NCI-H226 (cell line): ENCODE measurements around the gene MAP2K5.

Experiments used
- DNase-seq: peaks from one replicate; pipeline ENCODE4 v3.0.0-alpha.2; 2015

MAP2K5 gene

DNA sequence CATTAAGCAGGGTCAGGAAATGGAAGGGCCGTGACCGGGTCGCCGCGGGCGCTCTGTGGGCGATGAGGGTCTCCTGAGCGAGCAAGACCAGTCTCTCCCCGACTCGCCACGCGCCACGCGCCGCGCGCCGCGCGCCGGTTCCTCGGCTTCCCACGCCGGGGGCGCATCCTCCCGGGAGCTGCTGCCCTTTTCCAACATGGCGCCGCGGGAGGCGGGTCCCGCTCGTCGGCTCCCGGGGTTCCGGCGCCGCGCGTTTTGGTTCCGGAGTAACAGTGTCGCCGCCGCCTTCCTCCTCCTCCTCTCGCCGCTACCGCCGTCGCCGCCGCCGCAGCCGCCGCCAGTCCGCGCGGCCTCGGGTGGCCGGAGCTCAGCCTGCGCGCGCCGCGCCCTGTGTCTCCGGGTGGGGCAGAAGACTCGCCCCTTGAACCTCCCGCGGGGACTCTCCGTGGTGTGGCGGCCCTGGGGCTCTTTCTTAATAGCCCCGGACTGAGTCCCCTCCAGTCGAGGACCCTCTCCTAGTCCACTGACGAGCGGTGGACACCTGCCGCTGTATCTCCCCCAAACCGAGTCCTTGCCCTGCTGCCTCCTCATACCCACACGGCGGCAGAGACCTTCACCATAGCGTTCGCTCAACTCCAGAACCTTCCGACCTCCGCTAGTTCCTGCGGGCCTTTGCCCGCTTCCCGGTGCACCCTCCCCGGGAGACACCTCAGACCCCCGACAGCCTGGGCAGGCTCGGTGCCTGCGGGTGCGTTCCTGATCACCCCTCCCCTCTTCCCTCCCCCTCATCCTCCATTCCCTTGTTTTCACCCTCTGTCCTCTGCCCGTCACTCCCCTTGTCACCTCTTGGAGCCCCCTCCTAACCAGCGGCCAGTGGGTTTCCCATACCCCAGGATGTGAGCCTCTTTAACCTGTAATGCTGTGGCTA is at the start of gene MAP2K5:
Gene MAP2K5, plus strand, starts transcription at position 284 of the 928 bp plus-strand sequence. Its CDS starts 633 bp downstream, at position 917.
- DNase-seq = peak; percentile 71

DNA sequence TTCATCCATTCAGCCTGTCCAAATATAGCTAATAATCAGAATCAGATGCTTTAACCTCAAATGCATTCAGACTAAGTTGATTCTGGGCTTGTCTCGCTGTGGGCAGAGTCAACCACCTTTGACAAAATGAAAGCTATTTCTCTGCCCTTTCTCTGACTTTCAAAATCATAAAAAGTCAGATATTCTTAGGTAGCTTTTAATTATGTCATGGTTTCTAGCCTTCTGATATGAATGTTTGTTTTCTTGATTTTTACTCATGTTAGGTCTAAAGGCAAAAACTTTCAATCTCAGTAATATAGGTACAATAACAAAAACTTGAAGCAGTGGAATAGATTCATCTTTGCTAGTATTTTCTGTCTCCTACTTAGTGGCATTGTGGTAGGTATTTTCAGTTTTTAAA is 46.9 kb upstream of the MAP2K5 start:
- DNase-seq = no peak

DNA sequence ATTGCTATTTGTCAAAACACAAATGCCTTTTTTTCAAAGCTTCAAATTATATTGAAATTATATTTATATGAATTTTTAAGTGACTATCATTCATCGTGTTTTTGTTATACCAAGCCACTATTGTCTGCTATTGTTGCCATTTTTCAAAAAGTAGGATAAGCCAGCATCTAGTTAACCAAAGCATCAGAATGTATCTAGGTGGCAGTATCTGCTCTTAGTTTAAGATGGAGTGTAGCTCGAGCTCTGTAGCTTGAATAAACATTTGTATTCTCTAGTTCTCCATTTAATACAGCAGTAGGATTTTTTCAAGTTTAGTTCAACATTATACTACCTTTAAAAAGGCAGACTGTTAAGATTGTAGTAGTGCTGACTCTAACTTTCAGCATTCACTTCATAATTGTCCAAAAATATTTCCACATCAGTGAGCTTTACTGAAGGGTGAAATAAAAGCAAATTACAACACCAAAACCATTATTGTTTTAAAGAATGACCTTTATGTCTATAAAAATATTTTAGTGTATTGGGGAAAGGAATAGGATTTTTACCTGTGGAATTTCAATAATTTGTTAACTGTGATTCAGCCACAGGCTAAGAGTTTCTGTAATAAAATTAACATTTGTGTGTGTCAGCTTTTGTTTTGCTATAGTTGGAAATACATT is 41.2 kb upstream of the MAP2K5 start:
- no peak for DNase-seq

DNA sequence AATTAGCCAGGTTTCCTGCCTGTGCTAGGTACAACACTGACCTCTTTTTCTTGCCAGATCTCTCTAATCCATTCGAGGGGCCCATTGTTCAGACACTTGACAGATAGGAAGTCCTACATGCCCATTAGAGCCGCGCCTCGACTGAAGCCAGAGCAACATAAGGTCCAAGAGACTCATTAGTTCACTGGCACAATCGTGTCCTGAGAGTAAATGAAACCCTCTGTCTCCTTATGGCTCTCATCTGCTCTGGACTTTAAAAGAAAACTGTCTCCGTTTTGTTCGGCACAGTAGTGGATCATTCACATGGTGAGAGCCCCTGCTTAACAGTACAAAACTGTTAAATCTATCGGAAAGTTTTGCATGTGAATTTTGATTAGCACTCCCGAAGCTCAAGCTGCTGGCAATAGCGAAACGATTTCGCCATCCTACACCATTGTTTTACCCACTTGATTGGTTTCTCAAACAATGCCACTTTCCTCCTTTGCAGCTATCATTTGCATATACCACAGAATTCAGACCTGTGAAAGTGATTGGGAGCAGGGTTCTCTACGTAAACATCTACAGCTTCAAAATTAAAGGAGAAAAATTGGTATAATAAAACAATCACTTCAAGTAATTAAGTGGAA is 40.6 kb upstream of the MAP2K5 start:
- no peak for DNase-seq

DNA sequence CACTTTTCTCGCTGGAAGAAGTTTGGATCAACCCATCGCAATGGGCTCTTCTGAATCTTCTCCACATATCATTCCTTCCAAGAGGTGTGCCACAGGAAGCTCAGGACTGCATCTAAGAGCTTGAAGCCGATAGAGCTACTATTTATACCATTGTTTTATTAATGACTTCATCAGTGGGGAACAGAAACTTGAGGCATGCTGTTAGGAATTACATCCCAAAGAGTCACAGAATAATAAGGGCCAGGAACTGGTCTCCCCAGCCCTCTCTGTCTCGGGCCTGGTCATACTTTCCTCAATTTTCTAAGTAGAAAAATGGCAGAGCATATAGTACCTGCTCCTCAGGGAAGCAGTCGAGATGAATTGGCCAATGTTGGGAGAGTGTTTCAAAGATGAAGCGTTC is 38.4 kb upstream of the MAP2K5 start:
- no peak for DNase-seq

DNA sequence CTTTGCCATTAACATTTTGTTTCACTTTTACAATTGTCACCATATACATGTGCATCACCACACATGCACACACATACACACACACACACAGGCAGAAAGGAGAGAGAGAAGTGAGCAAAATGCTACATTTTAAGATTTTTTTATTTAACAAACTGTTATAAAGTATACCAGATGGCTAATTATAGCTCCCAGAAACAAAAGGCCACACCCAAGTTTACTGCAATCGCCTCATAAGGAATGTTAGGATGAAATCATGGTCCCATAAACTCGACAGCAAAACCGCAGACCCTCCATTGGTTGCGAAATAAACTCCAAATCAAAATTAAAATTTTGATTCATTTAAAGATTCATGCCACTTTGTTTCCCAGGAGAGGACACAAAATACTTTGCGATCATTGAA is 37.7 kb upstream of the MAP2K5 start:
- DNase-seq = no peak

DNA sequence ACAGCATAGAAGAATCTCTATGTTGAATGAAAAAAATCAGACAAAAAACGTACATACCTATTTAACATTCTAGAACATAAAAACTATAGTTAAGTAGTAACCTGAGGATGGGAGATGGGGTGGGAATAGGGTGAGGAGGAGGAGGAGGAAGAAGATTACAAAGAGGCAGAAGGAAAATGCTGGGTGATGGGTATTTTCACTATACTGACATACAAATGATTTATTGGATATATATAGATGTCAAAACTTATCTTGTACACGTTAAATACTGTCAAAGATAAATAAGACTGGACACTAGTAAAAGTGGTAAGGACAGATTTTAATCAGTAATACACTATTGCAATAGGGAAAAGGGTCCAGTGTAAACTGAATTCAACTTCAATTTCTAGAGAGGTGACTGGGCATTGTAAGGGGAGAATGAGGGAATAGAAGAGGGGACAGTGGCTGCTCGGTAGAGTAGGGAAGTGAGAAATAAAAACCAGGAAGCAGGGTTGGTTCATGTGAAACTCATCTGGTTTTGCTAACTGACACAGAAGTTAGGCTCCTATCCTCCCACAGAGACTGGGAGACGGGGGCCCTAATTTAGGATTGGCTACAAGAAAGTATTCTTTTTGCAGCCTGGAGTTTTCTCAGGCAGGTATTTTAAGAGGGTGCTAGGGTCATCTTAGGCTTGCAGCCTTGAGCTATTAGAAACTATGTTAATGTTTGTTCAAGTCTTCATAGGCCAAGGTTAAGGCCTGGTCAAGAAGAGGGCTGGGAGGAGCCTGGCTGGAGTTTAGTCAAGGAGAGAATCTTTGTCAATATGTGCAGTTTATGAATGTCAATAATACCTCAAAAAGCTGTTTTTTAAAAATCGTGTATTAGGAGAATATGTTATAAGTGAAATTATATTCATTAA is 36.6 kb upstream of the MAP2K5 start:
- no peak for DNase-seq

DNA sequence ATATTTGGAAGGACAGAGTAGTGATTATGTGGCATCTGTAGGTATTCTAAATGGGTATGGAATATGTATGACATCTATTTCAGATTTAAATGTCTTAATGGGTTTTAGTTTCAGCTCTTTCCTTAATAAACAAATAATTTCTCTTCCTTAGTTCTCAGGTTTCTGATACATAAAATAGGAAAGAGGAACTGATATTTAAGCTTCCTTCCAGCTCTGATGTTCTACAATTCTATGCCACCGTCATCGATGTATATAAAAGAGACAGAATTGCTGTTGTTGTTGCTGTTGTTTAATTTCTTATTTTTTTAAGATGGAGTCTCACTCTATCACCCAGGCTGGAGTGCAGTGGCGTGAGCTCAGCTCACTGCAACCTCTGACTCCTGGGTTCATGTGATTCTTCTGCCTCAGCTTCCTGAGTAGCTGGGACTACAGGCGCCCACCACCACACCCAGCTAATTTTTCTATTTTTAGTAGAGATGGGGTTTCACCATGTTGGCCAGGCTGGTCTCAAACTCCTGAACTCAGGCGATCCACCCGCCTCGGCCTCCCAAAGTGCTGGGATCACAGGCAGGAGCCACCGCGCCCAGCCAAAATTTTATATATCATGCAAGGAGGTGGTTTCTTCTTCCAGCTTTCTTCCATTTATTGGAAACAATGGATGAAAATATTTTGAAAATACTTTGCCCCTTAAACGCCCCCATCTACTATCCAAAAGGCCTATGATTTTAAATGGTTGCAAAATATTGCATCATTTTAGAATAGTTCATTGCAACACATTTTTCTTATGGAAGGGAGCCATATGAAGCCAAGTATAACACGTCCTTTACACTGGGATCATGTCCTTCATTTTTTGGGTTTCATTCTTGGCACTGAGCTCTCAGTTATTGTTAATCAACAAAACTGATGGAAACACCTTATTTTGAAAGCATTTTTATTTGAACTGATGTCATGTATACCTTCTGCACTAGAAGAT is 35.4 kb upstream of the MAP2K5 start:
- no peak for DNase-seq

DNA sequence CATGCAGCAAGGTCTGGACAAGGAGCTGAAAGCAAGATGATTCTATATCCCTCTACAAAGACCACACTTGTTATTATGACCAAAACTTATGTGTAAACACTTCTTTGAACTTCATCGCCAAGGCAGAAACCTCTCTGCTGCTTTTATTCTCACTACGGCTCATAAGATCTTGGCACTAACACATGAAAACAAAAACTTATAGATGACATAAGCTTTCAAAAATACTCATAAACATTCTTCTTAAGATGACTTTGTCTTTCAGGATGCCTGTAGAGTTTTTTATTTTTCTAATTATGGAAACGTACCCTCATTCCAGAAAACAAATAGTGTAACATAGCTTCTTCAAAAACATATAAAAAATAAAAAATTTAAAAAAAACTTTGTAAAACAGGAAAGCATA is 34.1 kb upstream of the MAP2K5 start:
- DNase-seq = no peak

DNA sequence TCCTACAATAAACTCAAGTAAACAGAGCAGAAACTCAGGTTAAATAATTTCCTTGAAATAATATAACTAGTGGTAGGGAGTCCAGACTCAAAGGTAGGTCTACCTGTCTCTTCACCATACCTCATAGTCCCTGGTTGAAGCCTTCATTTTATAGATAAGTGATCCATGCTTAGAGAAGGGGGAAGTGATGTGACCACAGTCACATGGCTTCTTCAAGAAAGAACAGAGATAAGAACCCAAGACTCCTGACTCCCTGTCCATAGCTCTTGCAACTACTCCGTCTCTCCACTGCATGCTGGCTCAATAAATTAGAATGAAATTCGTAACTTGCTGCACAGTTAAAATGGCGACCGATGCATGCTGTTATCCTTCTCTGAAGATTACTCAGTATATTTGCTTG is 32.6 kb upstream of the MAP2K5 start:
- no peak for DNase-seq

DNA sequence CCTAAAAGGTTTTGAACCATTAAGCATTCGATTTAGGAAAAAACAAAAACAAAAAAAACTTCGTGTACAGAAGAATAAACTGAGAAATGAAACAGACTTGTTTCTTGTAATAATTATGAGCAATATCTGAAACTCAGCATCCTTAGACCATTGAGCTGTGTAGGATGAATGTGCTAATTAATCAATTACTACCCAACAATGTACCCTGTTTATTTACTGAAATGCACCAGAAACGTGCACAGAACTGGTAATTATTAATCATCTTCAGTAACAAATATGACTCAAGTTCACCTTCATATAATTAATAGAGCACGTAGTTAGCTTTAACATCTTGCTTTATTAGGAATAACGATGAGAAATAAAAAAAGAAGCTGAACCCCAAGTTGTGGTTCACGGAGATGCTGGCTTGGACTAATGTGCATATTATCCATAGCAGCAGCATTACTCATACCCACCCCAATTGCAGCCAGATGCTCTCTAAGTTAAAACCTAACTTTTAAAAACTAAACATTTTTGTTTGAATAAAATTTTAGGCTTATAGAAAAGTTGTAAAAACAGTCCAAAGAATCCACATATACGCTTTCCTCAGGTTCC is 31.8 kb upstream of the MAP2K5 start:
- DNase-seq = peak; percentile 55

DNA sequence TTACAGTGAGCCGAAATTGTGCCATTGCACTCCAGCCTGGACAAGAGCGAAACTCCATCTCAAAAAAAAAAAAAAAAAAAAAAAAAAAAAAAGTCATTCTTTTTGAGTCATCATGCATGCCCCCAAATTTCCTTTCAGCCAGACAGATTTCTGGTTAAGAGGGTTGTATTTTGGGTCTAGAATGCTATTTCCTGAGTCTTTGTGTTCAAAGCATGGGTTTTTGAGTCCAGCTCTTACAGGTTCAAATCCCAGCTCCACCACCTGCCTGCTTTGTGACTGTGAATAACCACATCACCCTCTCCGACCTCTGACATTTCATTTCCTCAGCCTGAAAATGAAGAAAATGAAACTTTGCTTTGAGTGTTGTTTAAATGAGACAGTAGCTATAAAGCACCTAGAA is 30.9 kb upstream of the MAP2K5 start:
- DNase-seq = no peak

DNA sequence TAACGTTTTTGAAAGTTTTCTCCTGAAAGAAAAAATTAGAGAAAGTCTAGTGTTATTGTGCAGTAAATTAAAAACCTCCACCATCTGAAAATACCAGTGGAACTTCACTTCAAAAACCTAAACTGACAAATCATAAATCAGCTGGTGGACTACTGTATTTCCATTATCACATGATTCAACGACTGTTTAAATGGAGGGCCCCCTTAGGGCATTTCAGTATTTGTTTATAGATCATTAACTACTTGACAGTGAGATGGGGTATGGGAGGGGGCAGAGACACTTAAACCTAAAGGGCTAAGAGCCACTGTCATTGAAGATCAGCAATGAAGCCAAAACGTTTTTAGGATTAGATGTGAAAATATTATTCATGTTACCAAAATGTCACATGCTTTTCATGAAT is 30.4 kb upstream of the MAP2K5 start:
- DNase-seq = no peak

DNA sequence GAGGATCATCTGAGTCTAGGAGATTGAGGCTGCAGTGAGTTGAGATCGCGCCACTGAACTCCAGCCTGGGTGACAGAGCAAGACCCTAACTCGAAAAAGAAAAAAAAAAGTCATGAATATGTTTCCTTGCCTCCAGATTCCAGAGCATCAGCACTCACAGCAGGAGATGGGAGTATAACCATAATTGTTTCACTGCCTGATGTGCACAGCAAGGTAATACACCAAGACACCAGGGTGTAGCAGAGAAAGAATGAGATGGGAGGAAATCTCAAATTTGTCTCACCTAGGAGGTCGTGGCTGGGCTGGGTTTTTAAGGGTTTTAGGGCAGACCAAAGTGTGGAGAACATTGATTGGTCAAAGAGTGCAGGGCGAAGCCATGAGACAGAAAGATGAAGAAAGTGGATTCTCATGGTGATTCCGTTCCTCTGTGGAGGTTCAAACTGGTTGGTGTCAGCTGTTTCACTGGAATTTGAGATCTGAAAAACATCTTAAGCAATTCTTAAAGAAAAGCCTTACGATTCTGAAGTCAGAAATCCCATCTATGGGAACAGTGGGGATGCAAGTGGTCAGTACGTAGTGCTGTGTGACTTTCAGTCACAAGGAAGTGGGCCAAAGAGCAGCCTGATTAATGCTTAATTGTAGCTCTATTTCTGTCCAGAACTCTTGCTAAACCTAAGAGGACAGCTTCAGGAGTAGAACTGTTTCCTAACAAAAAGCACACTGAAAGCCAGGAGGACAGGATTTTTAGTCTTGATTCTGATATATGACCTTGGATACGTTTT is 29.4 kb upstream of the MAP2K5 start:
- DNase-seq = no peak

DNA sequence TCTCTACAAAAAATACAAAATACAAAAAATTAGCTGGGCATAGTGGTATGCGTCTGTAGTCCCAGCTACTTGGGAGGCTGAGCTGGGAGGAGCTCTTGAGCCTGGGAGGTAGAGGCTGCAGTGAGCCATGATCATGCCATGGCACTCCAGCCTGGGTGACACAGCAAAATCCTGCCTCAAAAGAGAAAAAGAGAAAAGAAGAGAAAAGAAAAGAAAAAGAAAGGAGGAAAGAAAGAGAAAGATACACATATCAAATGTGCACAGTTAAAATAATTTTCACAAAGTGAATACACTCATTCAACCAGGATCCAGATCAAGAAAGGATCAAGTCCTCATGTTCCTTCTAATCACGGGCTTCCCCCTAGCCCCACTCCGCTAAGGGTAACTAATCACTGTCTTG is 27.4 kb upstream of the MAP2K5 start:
- DNase-seq = no peak

DNA sequence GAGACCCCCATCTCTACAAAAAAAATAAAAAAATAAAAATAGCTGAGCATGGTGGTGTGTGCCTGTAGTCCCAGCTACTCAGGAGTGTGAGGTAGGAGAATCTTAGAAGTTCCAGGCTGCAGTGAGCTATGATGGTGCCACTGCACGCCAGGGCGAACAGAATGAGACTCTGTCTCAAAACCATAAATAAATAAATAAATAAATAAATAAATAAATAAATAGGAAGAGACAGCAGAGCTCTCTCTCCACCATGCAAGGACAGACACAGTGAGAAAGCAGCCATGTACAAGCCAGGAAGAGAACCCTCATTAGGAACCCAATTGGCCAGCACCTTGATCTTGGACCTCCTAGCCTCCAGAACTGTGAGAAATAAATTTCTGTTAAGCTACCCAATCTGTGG is 26.9 kb upstream of the MAP2K5 start:
- DNase-seq = no peak

DNA sequence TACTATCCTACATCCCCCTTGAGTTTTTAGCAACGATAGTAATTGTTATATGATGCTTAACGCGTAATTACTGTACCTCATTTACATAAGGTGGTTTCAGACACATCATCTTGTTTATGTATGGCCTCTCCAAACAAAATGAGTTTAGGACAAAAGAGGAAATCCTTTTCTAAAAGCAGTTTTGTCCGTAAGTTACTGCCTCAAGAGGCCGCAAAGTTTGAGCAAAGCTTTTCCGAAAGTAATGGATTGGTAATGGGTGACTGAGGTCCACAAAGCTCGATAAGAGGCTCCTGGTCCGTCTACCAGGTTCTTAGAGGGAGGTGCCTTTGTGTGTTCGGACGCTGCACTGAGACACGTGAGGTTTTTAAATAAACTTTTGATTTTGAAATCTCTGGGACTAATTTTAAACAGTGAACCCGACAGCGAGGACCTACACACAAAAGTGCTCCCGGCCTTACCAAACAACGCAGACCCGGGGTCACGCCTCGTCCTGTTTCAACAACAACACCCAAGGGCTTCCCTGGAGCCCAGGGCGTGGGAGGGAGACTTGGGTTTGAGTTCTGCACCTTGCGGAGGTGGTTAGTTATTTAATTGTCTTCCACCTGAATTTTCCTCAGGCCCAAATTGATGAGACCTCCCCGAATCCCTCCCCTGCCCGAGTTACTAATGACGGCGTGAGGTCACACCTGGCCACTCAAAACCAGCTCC is 22.0 kb upstream of the MAP2K5 start:
- no peak for DNase-seq

DNA sequence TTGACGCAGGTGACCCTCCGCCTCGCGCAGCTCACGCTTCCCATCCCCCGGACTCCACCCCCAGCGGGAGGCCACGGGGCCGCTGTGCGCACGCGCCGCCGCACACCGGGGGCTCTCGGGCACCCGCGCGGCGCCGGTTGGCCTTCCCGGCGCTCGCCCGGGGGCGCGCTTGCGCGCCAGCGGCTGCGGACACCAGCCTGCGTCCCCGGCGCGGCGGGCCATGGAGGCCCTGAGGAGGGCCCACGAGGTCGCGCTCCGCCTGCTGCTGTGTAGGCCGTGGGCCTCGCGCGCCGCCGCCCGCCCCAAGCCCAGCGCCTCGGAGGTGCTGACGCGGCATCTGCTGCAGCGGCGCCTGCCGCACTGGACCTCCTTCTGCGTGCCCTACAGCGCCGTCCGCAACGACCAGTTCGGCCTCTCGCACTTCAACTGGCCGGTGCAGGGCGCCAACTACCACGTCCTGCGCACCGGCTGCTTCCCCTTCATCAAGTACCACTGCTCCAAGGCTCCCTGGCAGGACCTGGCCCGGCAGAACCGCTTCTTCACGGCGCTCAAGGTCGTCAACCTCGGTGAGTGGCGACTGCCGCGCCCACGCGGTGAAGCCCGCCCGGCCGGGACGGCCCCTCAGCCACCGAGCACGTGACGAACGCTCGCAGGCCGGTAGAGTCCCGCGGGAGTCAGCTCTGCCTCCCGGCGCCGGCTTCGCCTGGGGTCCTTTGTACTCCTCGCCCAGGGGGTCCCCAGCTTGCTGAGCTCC is 21.3 kb upstream of the MAP2K5 start, which contains the start of gene C15orf61:
Gene C15orf61, plus strand, starts transcription at position 103 of the 754 bp plus-strand sequence. Its CDS starts 118 bp downstream, at position 221.
- peak; percentile 79 for DNase-seq
